Trophoblast cell (in vitro differentiated cells and primary cell): ENCODE data around the gene HDAC11.

Experiments used
- DNase-seq, 2 donors: peaks; one replicate each; pipeline ENCODE4 v3.0.0-alpha.2; 2016
- H2AFZ ChIP-seq: 2 replicates; pipeline ENCODE4 v1.6.1; 2013; ENCODE audit warnings: low read length, moderate library complexity, mild to moderate bottlenecking; ENCODE audit not compliant: insufficient read depth, poor library complexity
- H2AK5ac ChIP-seq: 2 replicates; pipeline ENCODE4 v1.6.1; 2013; ENCODE audit warnings: mild to moderate bottlenecking, low read length
- H2BK120ac ChIP-seq: 2 replicates; pipeline ENCODE4 v1.6.1; 2013; ENCODE audit warnings: low read length, mild to moderate bottlenecking, moderate library complexity; ENCODE audit not compliant: insufficient read depth, poor library complexity
- H2BK12ac ChIP-seq: 2 replicates; pipeline ENCODE4 v1.6.1; 2013; ENCODE audit warnings: mild to moderate bottlenecking, low read length, moderate library complexity
- H2BK5ac ChIP-seq: 2 replicates; pipeline ENCODE4 v1.6.1; 2013; ENCODE audit warnings: low read length, low read depth, moderate library complexity, mild to moderate bottlenecking; ENCODE audit not compliant: poor library complexity
- H3K14ac ChIP-seq: 2 replicates; pipeline ENCODE4 v1.6.1; 2013; ENCODE audit warnings: mild to moderate bottlenecking, low read length
- H3K18ac ChIP-seq: 2 replicates; pipeline ENCODE4 v1.6.1; 2013; ENCODE audit warnings: mild to moderate bottlenecking, low read length
- H3K23ac ChIP-seq: 2 replicates; pipeline ENCODE4 v1.6.1; 2013; ENCODE audit warnings: low read length
- H3K27ac ChIP-seq: 2 replicates; pipeline ENCODE4 v1.5.1; 2013; ENCODE audit warnings: low read depth, mild to moderate bottlenecking, inconsistent platforms, low read length, moderate library complexity
- H3K27me3 ChIP-seq: 2 replicates; pipeline ENCODE4 v1.6.1; 2013; ENCODE audit warnings: inconsistent platforms, mild to moderate bottlenecking, low read length, moderate library complexity; ENCODE audit not compliant: insufficient read depth
- H3K36me3 ChIP-seq, 2 experiments: 1 replicate in 1 of 2; 2 replicates in 1 of 2; pipeline ENCODE4 v1.6.1; 2013; ENCODE audit warnings: low read length in 2 of 2, mild to moderate bottlenecking in 2 of 2, moderate library complexity in 1 of 2; ENCODE audit not compliant: insufficient read depth in 2 of 2, control insufficient read depth in 1 of 2
- H3K4ac ChIP-seq: 2 replicates; pipeline ENCODE4 v1.6.1; 2013; ENCODE audit warnings: low read depth, mild to moderate bottlenecking, low read length, moderate library complexity
- H3K4me1 ChIP-seq, 2 experiments: 1 replicate in 1 of 2; 2 replicates in 1 of 2; pipeline ENCODE4 v1.6.1; 2013; ENCODE audit warnings: low read length in 2 of 2, mild to moderate bottlenecking in 2 of 2, moderate library complexity in 1 of 2; ENCODE audit not compliant: insufficient read depth in 2 of 2, control insufficient read depth in 1 of 2
- H3K4me2 ChIP-seq: 2 replicates; pipeline ENCODE4 v1.6.1; 2013; ENCODE audit warnings: inconsistent platforms, mild to moderate bottlenecking, low read length, moderate library complexity
- H3K4me3 ChIP-seq: 2 replicates; pipeline ENCODE4 v1.5.1; 2013; ENCODE audit warnings: mild to moderate bottlenecking, low read depth, low read length, inconsistent platforms
- H3K79me1 ChIP-seq: one replicate; pipeline ENCODE4 v1.6.1; 2013; ENCODE audit warnings: low read length
- H3K79me2 ChIP-seq: 2 replicates; pipeline ENCODE4 v1.6.1; 2013; ENCODE audit warnings: low read length, mild to moderate bottlenecking; ENCODE audit not compliant: control insufficient read depth, insufficient read depth, poor library complexity
- H3K9ac ChIP-seq: 2 replicates; pipeline ENCODE4 v1.6.1; 2013; ENCODE audit warnings: mild to moderate bottlenecking, low read length
- H3K9me3 ChIP-seq: 2 replicates; pipeline ENCODE4 v1.6.1; 2013; ENCODE audit warnings: low read depth, mild to moderate bottlenecking, control low read depth, inconsistent platforms, low read length; ENCODE audit not compliant: insufficient read depth
- H4K12ac ChIP-seq: 2 replicates; pipeline ENCODE4 v1.6.1; 2013; ENCODE audit warnings: low read depth, mild to moderate bottlenecking, low read length, moderate library complexity
- H4K8ac ChIP-seq: 2 replicates; pipeline ENCODE4 v1.6.1; 2013; ENCODE audit warnings: low read depth, mild to moderate bottlenecking, low read length, moderate library complexity
- H4K91ac ChIP-seq: one replicate; pipeline ENCODE4 v1.6.1; 2013; ENCODE audit warnings: low read depth, mild to moderate bottlenecking, low read length, moderate library complexity
- WGBS: extraction: QIAGEN DNeasy Blood & Tissue Kit; methylation state at CpG from one replicate; pipeline ENCODE4 v1.1.7; 2013; ENCODE audit warnings: missing lambda C conversion rate; ENCODE audit not compliant: insufficient read length, insufficient coverage; ENCODE audit errors: extremely low coverage; 5-methylcytosine and 5-hydroxymethylcytosine counted together

HDAC11 gene

DNA sequence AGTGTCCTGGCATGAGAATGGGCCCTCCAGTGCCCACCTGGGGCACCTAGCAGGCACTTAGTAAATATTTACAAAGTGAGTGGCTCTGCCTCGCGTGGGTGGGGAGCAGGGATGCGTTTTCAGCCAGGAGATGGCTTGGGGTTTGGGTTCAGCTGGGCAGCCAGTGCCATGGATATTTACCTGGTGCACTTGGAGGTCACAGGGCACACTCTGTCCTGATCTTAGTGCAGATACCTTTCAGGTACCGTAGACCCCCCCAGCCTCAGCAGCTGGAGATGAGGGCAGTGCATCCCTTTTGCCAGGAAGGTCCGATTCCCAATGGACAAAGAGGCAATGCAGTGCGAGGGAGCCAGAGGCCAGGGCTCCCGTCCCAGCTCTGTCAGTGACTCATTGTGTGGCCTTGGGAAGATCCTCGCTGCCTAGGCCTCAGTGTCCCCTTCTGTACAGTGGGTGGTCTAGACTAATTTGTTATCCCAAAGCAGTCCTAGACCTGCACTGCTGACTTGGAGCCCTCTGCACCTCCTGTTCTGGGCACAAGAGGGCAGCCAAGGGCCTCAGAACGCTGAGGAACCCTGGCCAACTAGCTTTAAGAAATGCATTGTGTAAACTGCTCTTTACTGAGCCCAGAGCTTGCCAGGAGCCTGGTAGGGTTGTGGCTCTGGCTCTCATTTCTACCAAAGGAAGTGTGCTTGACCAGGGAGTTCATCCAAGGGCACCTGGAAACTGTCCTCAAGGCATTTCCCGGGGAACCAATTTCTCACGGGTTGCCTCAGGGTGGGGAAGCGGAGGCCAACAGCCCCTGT is 16.0 kb downstream of the HDAC11 start:
- H2AFZ ChIP-seq: no peak overlapping the region
- no peak overlapping the region for H3K14ac ChIP-seq
- no peaks in the 10 kb centered on the region for H3K79me1 ChIP-seq
- no peaks in the 10 kb centered on the region for H3K36me3 ChIP-seq
- no peak overlapping the region for H2BK5ac ChIP-seq
- no peak overlapping the region for H4K91ac ChIP-seq
- no peak overlapping the region for H2BK12ac ChIP-seq
- H3K79me2 ChIP-seq: no peaks in the 10 kb centered on the region
- DNase-seq: peak; percentile 71 to 94
- H3K27ac ChIP-seq: no peak overlapping the region
- peaks cover 2% of the 10 kb centered on the region for H3K9me3 ChIP-seq
- H3K4me1 ChIP-seq: no peaks in the 10 kb centered on the region
- H3K23ac ChIP-seq: no peak overlapping the region
- H2BK120ac ChIP-seq: no peak overlapping the region
- H3K27me3 ChIP-seq: no peaks in the 10 kb centered on the region
- H3K4ac ChIP-seq: no peak overlapping the region
- no peak overlapping the region for H3K4me2 ChIP-seq
- no peak overlapping the region for H3K18ac ChIP-seq
- H2AK5ac ChIP-seq: no peak overlapping the region
- no CpG with 5 or more reads among the region's 12 CpGs for WGBS
- no peak overlapping the region for H4K12ac ChIP-seq
- H3K4me3 ChIP-seq: no peak overlapping the region
- H3K9ac ChIP-seq: no peak overlapping the region
- H4K8ac ChIP-seq: no peak overlapping the region

DNA sequence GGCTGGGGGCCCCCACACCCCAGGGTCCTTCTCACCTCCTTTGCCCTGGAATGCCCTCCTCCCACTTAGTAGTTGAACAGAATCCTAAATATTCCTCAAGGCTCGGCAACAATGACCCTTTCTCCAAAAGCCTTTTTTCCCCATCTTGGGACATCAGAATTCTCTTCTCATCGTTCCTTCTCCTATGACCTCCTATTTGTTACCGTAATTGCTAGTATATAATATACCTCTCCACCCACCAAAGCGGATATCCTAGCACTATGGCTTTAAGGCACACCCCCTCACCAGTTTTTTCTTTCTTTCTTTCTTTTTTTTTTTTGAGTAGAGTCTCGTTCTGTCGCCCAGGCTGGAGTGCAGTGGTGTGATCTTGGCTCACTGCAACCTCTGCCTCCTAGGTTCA is 16.8 kb downstream of the HDAC11 start:
- no peak overlapping the region for H4K8ac ChIP-seq
- no peaks in the 10 kb centered on the region for H3K4me1 ChIP-seq
- H4K91ac ChIP-seq: no peak overlapping the region
- no peak overlapping the region for H3K4ac ChIP-seq
- no peak overlapping the region for H3K9ac ChIP-seq
- no peak overlapping the region for H2AK5ac ChIP-seq
- H2BK12ac ChIP-seq: no peak overlapping the region
- peaks cover 2% of the 10 kb centered on the region for H3K9me3 ChIP-seq
- H2BK5ac ChIP-seq: no peak overlapping the region
- H3K23ac ChIP-seq: no peak overlapping the region
- H2AFZ ChIP-seq: no peak overlapping the region
- no peaks in the 10 kb centered on the region for H3K36me3 ChIP-seq
- no peak overlapping the region for H3K4me2 ChIP-seq
- no peak overlapping the region for H4K12ac ChIP-seq
- H2BK120ac ChIP-seq: no peak overlapping the region
- WGBS: no CpG with 5 or more reads among the region's 6 CpGs
- H3K14ac ChIP-seq: no peak overlapping the region
- no peak overlapping the region for H3K18ac ChIP-seq
- no peaks in the 10 kb centered on the region for H3K79me1 ChIP-seq
- peak in 1 of 2 donors; percentile 28 for DNase-seq
- H3K4me3 ChIP-seq: no peak overlapping the region
- no peaks in the 10 kb centered on the region for H3K27me3 ChIP-seq
- no peak overlapping the region for H3K27ac ChIP-seq
- no peaks in the 10 kb centered on the region for H3K79me2 ChIP-seq

DNA sequence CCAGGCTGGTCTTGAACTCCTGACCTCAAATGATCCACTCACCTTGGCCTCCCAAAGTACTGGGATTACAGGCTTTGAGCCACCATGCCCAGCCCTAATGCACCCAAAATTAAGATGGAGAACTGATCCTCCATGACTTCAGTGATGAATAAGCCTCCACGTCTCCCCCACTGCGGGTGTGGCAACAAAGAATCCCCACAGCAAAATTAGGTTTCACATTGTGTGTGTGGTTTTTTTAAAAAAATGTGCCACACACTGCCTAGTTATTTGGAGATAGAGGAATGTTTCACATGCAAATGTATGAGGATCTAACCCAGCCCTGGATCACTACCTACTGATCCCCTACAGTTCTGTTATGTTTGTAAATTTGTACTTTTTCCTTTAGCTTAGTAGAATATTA is 17.3 kb downstream of the HDAC11 start:
- H3K27ac ChIP-seq: no peak overlapping the region
- H3K18ac ChIP-seq: no peak overlapping the region
- H4K91ac ChIP-seq: no peak overlapping the region
- no peak overlapping the region for H2BK5ac ChIP-seq
- H2AK5ac ChIP-seq: no peak overlapping the region
- H4K8ac ChIP-seq: no peak overlapping the region
- DNase-seq: no peak
- WGBS: no CpG with 5 or more reads among the region's 2 CpGs
- no peak overlapping the region for H2AFZ ChIP-seq
- H3K9ac ChIP-seq: no peak overlapping the region
- peaks cover 2% of the 10 kb centered on the region for H3K9me3 ChIP-seq
- H3K4ac ChIP-seq: no peak overlapping the region
- no peak overlapping the region for H3K4me2 ChIP-seq
- no peaks in the 10 kb centered on the region for H3K27me3 ChIP-seq
- H3K79me2 ChIP-seq: no peaks in the 10 kb centered on the region
- H3K79me1 ChIP-seq: no peaks in the 10 kb centered on the region
- H3K4me3 ChIP-seq: no peak overlapping the region
- no peak overlapping the region for H2BK12ac ChIP-seq
- H3K4me1 ChIP-seq: no peaks in the 10 kb centered on the region
- no peak overlapping the region for H2BK120ac ChIP-seq
- no peak overlapping the region for H3K23ac ChIP-seq
- H4K12ac ChIP-seq: no peak overlapping the region
- no peak overlapping the region for H3K14ac ChIP-seq
- no peaks in the 10 kb centered on the region for H3K36me3 ChIP-seq

- no peak overlapping the region for H2AFZ ChIP-seq
These were observed 18.4 kb downstream of the HDAC11 start for GRCh38 chr3:13498354-13499060.

More at GRCh38 chr3:13498354-13499060, 18.4 kb downstream of the HDAC11 start:
- H3K79me2 ChIP-seq: no peaks in the 10 kb centered on the region
- H3K36me3 ChIP-seq: peaks cover 0 to 2% of the 10 kb centered on the region in 2 experiments
- DNase-seq: no peak
- no peak overlapping the region for H3K4me2 ChIP-seq
- no peak overlapping the region for H3K18ac ChIP-seq
- H4K91ac ChIP-seq: no peak overlapping the region
- no peak overlapping the region for H3K23ac ChIP-seq
- peaks cover 2% of the 10 kb centered on the region for H3K9me3 ChIP-seq
- H4K8ac ChIP-seq: no peak overlapping the region
- H2BK12ac ChIP-seq: no peak overlapping the region
- H4K12ac ChIP-seq: no peak overlapping the region
- H2BK120ac ChIP-seq: no peak overlapping the region
- no peak overlapping the region for H2AK5ac ChIP-seq
- H3K27ac ChIP-seq: no peak overlapping the region
- no peak overlapping the region for H3K4me3 ChIP-seq
- H3K4ac ChIP-seq: no peak overlapping the region
- H2BK5ac ChIP-seq: no peak overlapping the region
- no peaks in the 10 kb centered on the region for H3K79me1 ChIP-seq
- H3K4me1 ChIP-seq: no peaks in the 10 kb centered on the region
- no peaks in the 10 kb centered on the region for H3K27me3 ChIP-seq
- no CpG with 5 or more reads among the region's 14 CpGs for WGBS
- H3K9ac ChIP-seq: no peak overlapping the region
- no peak overlapping the region for H3K14ac ChIP-seq
